H1 (cell line): ENCODE measurements around the gene TRIOBP. TPM values are rescaled to one million over a fixed set of nuclear protein-coding genes. Genes with fewer than 3 reads are reported as not detected.

ENCODE experiments used
- BACH1 ChIP-seq: IDR thresholded peaks from 2 replicates; pipeline ENCODE4 v1.6.1; 2012; ENCODE audit warnings: low read length, improper control_type of control experiment
- CBX8 ChIP-seq: fragments of 300-800, 300-1000 bp; sonication (generic); IDR thresholded peaks from 2 replicates; pipeline ENCODE4 v1.7.1; 2016; ENCODE audit warnings: low read depth, low read length, borderline replicate concordance
- CEBPB ChIP-seq: IDR thresholded peaks from 2 replicates; pipeline ENCODE4 v1.6.1; 2012; ENCODE audit warnings: low read depth, low read length
- CHD7 ChIP-seq: fragments of 300-600 bp; sonication (generic); IDR thresholded peaks from 2 replicates; pipeline ENCODE4 v1.7.1; 2012; ENCODE audit warnings: low read length, moderate library complexity, mild to moderate bottlenecking, inconsistent platforms; ENCODE audit not compliant: insufficient replicate concordance
- NANOG ChIP-seq: IDR thresholded peaks from 2 replicates; pipeline ENCODE4 v1.6.1; 2011; ENCODE audit warnings: low read length, low read depth, mild to moderate bottlenecking, inconsistent platforms; ENCODE audit not compliant: insufficient read depth, poor library complexity, severe bottlenecking
- SP2 ChIP-seq: IDR thresholded peaks from 2 replicates; pipeline ENCODE4 v1.6.1; 2012; ENCODE audit warnings: mild to moderate bottlenecking, low read length, inconsistent platforms
- TAF7 ChIP-seq: optimal IDR thresholded peaks from 2 replicates; pipeline ENCODE3; 2011; ENCODE audit warnings: low read depth, mild to moderate bottlenecking, inconsistent platforms, low read length, moderate library complexity, borderline replicate concordance
- TBP ChIP-seq: IDR thresholded peaks from 2 replicates; pipeline ENCODE4 v1.6.1; 2011; ENCODE audit warnings: low read depth, low read length, improper control_type of control experiment
- polyA plus RNA-seq, 7 experiments: library from polyadenylated mRNA; depleted of rRNA in 3 of 7; stranded (reverse) in 5 of 7; unstranded in 2 of 7; fragments of >200 nt in 5 of 7; fragments of 200-250 nt in 2 of 7; gene quantifications; 1 replicate in 5 of 7; 2 replicates in 1 of 7; 4 replicates in 1 of 7; pipeline versions ENCODE4 v1.2.1 to v1.2.3, GENCODE V29; 2011 to 2013; ENCODE audit warnings: missing spikeins in 2 of 7, mixed read lengths in 2 of 7
- total RNA-seq: library from RNA; stranded (reverse); fragmentation: NEBNext Ultra II Directional; extraction: Animal tissue kit (Norgen Biotek cat#: 25700); gene quantifications from 2 replicates; pipeline ENCODE4 v1.2.1, GENCODE V29; 2021

The TRIOBP gene
- total and polyA plus RNA-seq, 2 of the 8 experiments (the other 6 are each of a cell fraction or from before 2014, with no cell fraction given) = 18.2 to 27.3 TPM

- TF ChIP-seq CHD7 (no peak), TAF7 (no peak), TBP (no peak), CBX8 (no peak), BACH1 (no peak), SP2 (no peak), NANOG (no peak), CEBPB (no peak)
These were observed 42.8 kb downstream of the TRIOBP start (continued) for GRCh38 chr22:37739611-37740049.
